ENCODE data around the gene AK4. TPM values are rescaled to one million over a fixed set of nuclear protein-coding genes. Genes with fewer than 3 reads are reported as not detected.
A peak's percentile ranks its signal among the peaks of the same experiment; 100 is the strongest.

The AK4 gene
- total and polyA plus RNA-seq, 2 experiments from 2014 or later: 65.4 to 110 TPM

GRCh38 chr1:65255035-65255655 lies 107.1 kb downstream of the AK4 start:
- peak; percentile 50 for DNase-seq
- H4K20me1 ChIP-seq (ENCODE audit: insufficient read depth): no peaks in the 10 kb centered on the region
- H3K79me2 ChIP-seq (ENCODE audit: insufficient read depth): no peaks in the 10 kb centered on the region
- H3K9me2 ChIP-seq (ENCODE audit: insufficient read depth): no peaks in the 10 kb centered on the region
- peak overlapping the region; percentile 79 for H3K9ac ChIP-seq
- H3K36me3 ChIP-seq (ENCODE audit: low read depth): no peaks in the 10 kb centered on the region
- no peaks in the 10 kb centered on the region for H3K27me3 ChIP-seq (replicated peaks; ENCODE audit: insufficient read depth)
- H3K4me2 ChIP-seq (ENCODE audit: unreplicated experiment): peak overlapping the region; percentile 91
- no peaks in the 10 kb centered on the region for H3K9me3 ChIP-seq (ENCODE audit: low read depth)
- H3K27ac ChIP-seq: peak overlapping the region; percentile 3; the same call in 1 of the 2 replicates
- H3K4me3 ChIP-seq: peak overlapping the region; percentile 83
- 16 to 17% methylated on average over 23 of the region's 23 CpGs for WGBS, 2 experiments (ENCODE audit: low coverage in 1 of 2, low lambda C conversion rate in 2 of 2, missing lambda C conversion rate in 2 of 2)
- 0 out of 2 replicates have a peak, but pooled peaks cover 4% of the 10 kb centered on the region for H3K4me1 ChIP-seq (ENCODE audit: insufficient read depth)
- TF ChIP-seq EZH2phosphoT487 (IDR thresholded peaks at IDR 0.05; ENCODE audit: insufficient read depth, low read depth) (no peak), EZH2 (IDR thresholded peaks at IDR 0.05; ENCODE audit: insufficient read depth, poor library complexity, severe bottlenecking) (no peak)
- in situ Hi-C loops (cut with MboI): no loop called here
- 0 out of 2 replicates have a peak, but pooled peaks cover 5% of the 10 kb centered on the region for H3F3A ChIP-seq (ENCODE audit: insufficient read depth)
- H2AFZ ChIP-seq: peak overlapping the region; percentile 77

- Histone ChIP-seq H3K27me3 (replicated peaks; ENCODE audit: insufficient read depth) (no peaks in the 10 kb centered on the region), H3F3A (ENCODE audit: insufficient read depth) (peaks cover 8% of the 10 kb centered on the region; the same call in 1 of the 2 replicates), H3K9me3 (ENCODE audit: low read depth) (no peaks in the 10 kb centered on the region), H3K4me3 (no peak overlapping the region), H3K27ac (no peak overlapping the region), H3K79me2 (ENCODE audit: insufficient read depth) (no peaks in the 10 kb centered on the region), H2AFZ (peak overlapping the region; percentile 77; the same call in 1 of the 2 replicates), H3K9ac (no peak overlapping the region), H3K4me1 (ENCODE audit: insufficient read depth) (0 out of 2 replicates have a peak, but pooled peaks cover 5% of the 10 kb centered on the region), H3K4me2 (ENCODE audit: unreplicated experiment) (no peak overlapping the region), H4K20me1 (ENCODE audit: insufficient read depth) (no peaks in the 10 kb centered on the region), H3K36me3 (ENCODE audit: low read depth) (no peaks in the 10 kb centered on the region), H3K9me2 (ENCODE audit: insufficient read depth) (no peaks in the 10 kb centered on the region)
- no peak for DNase-seq
- 86 to 87% methylated on average over 9 of the region's 9 CpGs for WGBS, 2 experiments (ENCODE audit: low coverage in 1 of 2, low lambda C conversion rate in 2 of 2, missing lambda C conversion rate in 2 of 2)
- TF ChIP-seq EZH2 (IDR thresholded peaks at IDR 0.05; ENCODE audit: insufficient read depth, poor library complexity, severe bottlenecking): no peak
- no peak for TF ChIP-seq EZH2phosphoT487 (IDR thresholded peaks at IDR 0.05; ENCODE audit: insufficient read depth, low read depth)
- in situ Hi-C loops (cut with MboI): no loop called here
These were observed 107.7 kb downstream of the AK4 start for GRCh38 chr1:65255656-65256050.

- no peak for TF ChIP-seq EZH2 (IDR thresholded peaks at IDR 0.05; ENCODE audit: insufficient read depth, poor library complexity, severe bottlenecking)
- no peak for TF ChIP-seq EZH2phosphoT487 (IDR thresholded peaks at IDR 0.05; ENCODE audit: insufficient read depth, low read depth)
- H3K9me3 ChIP-seq (ENCODE audit: low read depth): no peaks in the 10 kb centered on the region
- in situ Hi-C loops (cut with MboI): no loop called here
- no peaks in the 10 kb centered on the region for H3K9me2 ChIP-seq (ENCODE audit: insufficient read depth)
- H3K27me3 ChIP-seq (replicated peaks; ENCODE audit: insufficient read depth): no peaks in the 10 kb centered on the region
- H3K36me3 ChIP-seq (ENCODE audit: low read depth): no peaks in the 10 kb centered on the region
- H3K9ac ChIP-seq: no peak overlapping the region
- no peak overlapping the region for H3K27ac ChIP-seq
- no peaks in the 10 kb centered on the region for H4K20me1 ChIP-seq (ENCODE audit: insufficient read depth)
- H3K4me2 ChIP-seq (ENCODE audit: unreplicated experiment): no peak overlapping the region
- H3F3A ChIP-seq (ENCODE audit: insufficient read depth): peaks cover 17% of the 10 kb centered on the region; the same call in 1 of the 2 replicates
- DNase-seq: no peak
- no peak overlapping the region for H3K4me3 ChIP-seq
- no peaks in the 10 kb centered on the region for H3K79me2 ChIP-seq (ENCODE audit: insufficient read depth)
- H3K4me1 ChIP-seq (ENCODE audit: insufficient read depth): 0 out of 2 replicates have a peak, but pooled peaks cover 11% of the 10 kb centered on the region
- no peak overlapping the region for H2AFZ ChIP-seq
- 86 to 89% methylated on average over 7 of the region's 7 CpGs for WGBS, 2 experiments (ENCODE audit: low coverage in 1 of 2, low lambda C conversion rate in 2 of 2, missing lambda C conversion rate in 2 of 2)
These were observed 109.1 kb downstream of the AK4 start for GRCh38 chr1:65256860-65257708.

GRCh38 chr1:65258106-65258505 lies 110.1 kb downstream of the AK4 start:
- Histone ChIP-seq H4K20me1 (ENCODE audit: insufficient read depth) (no peaks in the 10 kb centered on the region), H3K36me3 (ENCODE audit: low read depth) (no peaks in the 10 kb centered on the region), H3K9ac (no peak overlapping the region), H3K27ac (no peak overlapping the region), H3F3A (ENCODE audit: insufficient read depth) (peaks cover 17% of the 10 kb centered on the region; the same call in 1 of the 2 replicates), H3K9me3 (ENCODE audit: low read depth) (no peaks in the 10 kb centered on the region), H2AFZ (no peak overlapping the region), H3K9me2 (ENCODE audit: insufficient read depth) (no peaks in the 10 kb centered on the region), H3K79me2 (ENCODE audit: insufficient read depth) (no peaks in the 10 kb centered on the region), H3K4me1 (ENCODE audit: insufficient read depth) (0 out of 2 replicates have a peak, but pooled peaks cover 11% of the 10 kb centered on the region), H3K27me3 (replicated peaks; ENCODE audit: insufficient read depth) (no peaks in the 10 kb centered on the region), H3K4me3 (no peak overlapping the region), H3K4me2 (ENCODE audit: unreplicated experiment) (no peak overlapping the region)
- DNase-seq: no peak
- TF ChIP-seq EZH2 (IDR thresholded peaks at IDR 0.05; ENCODE audit: insufficient read depth, poor library complexity, severe bottlenecking): no peak
- no peak for TF ChIP-seq EZH2phosphoT487 (IDR thresholded peaks at IDR 0.05; ENCODE audit: insufficient read depth, low read depth)
- in situ Hi-C loops (cut with MboI): no loop called here

All from GM23248 (cell line).